ENCODE results near the gene KHK.
"Not testable (repeated sequence)": the region's sequence is repeated elsewhere in the genome, so short reads cannot be mapped to it uniquely, and the experiment has no call there.

The KHK gene

GRCh38 chr2:27060323-27060722, 26.2 kb upstream of the KHK start:
- no peak for DNase-seq (ENCODE audit: low read depth)

- no peak for DNase-seq (ENCODE audit: low read depth)
Measured at GRCh38 chr2:27065128-27065527, 21.4 kb upstream of the KHK start.

- no peak for DNase-seq (ENCODE audit: low read depth)
Measured at GRCh38 chr2:27067385-27067784, 19.2 kb upstream of the KHK start.

- no peak for DNase-seq (ENCODE audit: low read depth)
Measured at GRCh38 chr2:27069436-27069835, 17.1 kb upstream of the KHK start.

- DNase-seq (ENCODE audit: low read depth): no peak
Measured at GRCh38 chr2:27069961-27070618, 16.5 kb upstream of the KHK start.

- DNase-seq (ENCODE audit: low read depth): no peak
Measured at GRCh38 chr2:27070653-27071276, 15.8 kb upstream of the KHK start.

GRCh38 chr2:27071277-27071989, 15.1 kb upstream of the KHK start, which contains the start of gene OST4:
Gene OST4, minus strand, starts transcription at chr2:27071654.
- DNase-seq (ENCODE audit: low read depth): peak; percentile 92

GRCh38 chr2:27071990-27072830, 14.4 kb upstream of the KHK start:
- DNase-seq (ENCODE audit: low read depth): peak; percentile 20

GRCh38 chr2:27072920-27073319, 13.7 kb upstream of the KHK start:
- no peak for DNase-seq (ENCODE audit: low read depth)

- DNase-seq (ENCODE audit: low read depth): no peak
Measured at GRCh38 chr2:27073782-27074181, 12.8 kb upstream of the KHK start.

GRCh38 chr2:27074738-27075565, 11.6 kb upstream of the KHK start:
- DNase-seq (ENCODE audit: low read depth): no peak

- not testable (repeated sequence) for DNase-seq (ENCODE audit: low read depth)
Measured at GRCh38 chr2:27075566-27075871, 11.1 kb upstream of the KHK start.

GRCh38 chr2:27076323-27076722, 10.2 kb upstream of the KHK start:
- no peak for DNase-seq (ENCODE audit: low read depth)

GRCh38 chr2:27077231-27077630, 9.3 kb upstream of the KHK start:
- DNase-seq (ENCODE audit: low read depth): no peak

- peak; percentile 97 for DNase-seq (ENCODE audit: low read depth)
Measured at GRCh38 chr2:27078267-27079194, 8.0 kb upstream of the KHK start, which contains the start of gene EMILIN1. Gene EMILIN1, plus strand, starts transcription at chr2:27078615. Its CDS starts 451 bp downstream, at chr2:27079066.

GRCh38 chr2:27079233-27080139, 7.1 kb upstream of the KHK start:
- DNase-seq (ENCODE audit: low read depth): peak; percentile 30

- no peak for DNase-seq (ENCODE audit: low read depth)
Measured at GRCh38 chr2:27080140-27080469, 6.5 kb upstream of the KHK start.

GRCh38 chr2:27080603-27080936, 6.0 kb upstream of the KHK start:
- no peak for DNase-seq (ENCODE audit: low read depth)

- DNase-seq (ENCODE audit: low read depth): no peak
Measured at GRCh38 chr2:27081984-27082772, 4.4 kb upstream of the KHK start.

Data from fibroblast of gingiva (primary cell).